ENCODE data around the gene LKAAEAR1.

- TF ChIP-seq, protein P1, sequence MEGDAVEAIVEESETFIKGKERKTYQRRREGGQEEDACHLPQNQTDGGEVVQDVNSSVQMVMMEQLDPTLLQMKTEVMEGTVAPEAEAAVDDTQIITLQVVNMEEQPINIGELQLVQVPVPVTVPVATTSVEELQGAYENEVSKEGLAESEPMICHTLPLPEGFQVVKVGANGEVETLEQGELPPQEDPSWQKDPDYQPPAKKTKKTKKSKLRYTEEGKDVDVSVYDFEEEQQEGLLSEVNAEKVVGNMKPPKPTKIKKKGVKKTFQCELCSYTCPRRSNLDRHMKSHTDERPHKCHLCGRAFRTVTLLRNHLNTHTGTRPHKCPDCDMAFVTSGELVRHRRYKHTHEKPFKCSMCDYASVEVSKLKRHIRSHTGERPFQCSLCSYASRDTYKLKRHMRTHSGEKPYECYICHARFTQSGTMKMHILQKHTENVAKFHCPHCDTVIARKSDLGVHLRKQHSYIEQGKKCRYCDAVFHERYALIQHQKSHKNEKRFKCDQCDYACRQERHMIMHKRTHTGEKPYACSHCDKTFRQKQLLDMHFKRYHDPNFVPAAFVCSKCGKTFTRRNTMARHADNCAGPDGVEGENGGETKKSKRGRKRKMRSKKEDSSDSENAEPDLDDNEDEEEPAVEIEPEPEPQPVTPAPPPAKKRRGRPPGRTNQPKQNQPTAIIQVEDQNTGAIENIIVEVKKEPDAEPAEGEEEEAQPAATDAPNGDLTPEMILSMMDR (IDR thresholded peaks at IDR 0.05), result no peak
- TF ChIP-seq POLR2AphosphoS5 (IDR thresholded peaks at IDR 0.05), result peak; percentile 74 to 91 (median 83)
Measured at GRCh38 chr20:64062596-64063388, 21.4 kb downstream of the LKAAEAR1 start, which contains the start of gene TCEA2.
